ENCODE results near the gene DPYSL3. TPM values are rescaled to one million over a fixed set of nuclear protein-coding genes. Genes with fewer than 3 reads are reported as not detected.

DPYSL3 gene
- total and polyA plus RNA-seq, 2 donors (not counting 3 experiments of a cell fraction or from before 2014, with no cell fraction given), result 80.3 to 146 TPM

DNA sequence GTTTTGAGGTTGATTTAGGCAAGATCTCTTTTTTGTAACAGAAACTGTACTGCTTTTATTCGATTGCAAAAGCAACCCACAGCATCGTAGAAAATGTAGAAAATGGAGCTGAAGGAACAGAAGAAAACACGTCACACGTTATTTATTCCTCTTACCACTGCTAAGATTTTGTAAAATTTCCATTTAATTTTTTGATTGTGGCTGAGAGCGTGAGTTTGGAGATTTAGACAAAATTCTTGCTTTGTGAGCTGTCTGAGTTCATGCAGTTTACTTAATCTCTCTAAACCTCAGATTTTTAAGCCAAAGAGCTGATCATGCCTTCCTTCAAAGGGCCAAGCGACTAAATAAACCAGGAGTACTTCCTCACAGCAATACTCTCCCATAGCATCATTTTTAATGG lies 24.8 kb downstream of the DPYSL3 start:
- no peaks in the 10 kb centered on the region for H3K9me3 ChIP-seq (replicated peaks; ENCODE audit: control insufficient read depth, insufficient read depth, low read length)
- H3K4me1 ChIP-seq (ENCODE audit: control insufficient read depth, extremely low read depth, insufficient read depth, low read length), result peaks cover 75% of the 10 kb centered on the region
- no peak overlapping the region for H2AFZ ChIP-seq (ENCODE audit: low read depth, low read length)
- dilution Hi-C loops (cut with MboI; ENCODE audit: extremely low pct_ligation_motif_present, low sequenced_read_pairs), result no loop called here
- no peaks in the 10 kb centered on the region for H3K27me3 ChIP-seq (ENCODE audit: control insufficient read depth in 2 of 2, insufficient read depth in 2 of 2, low read length in 2 of 2)
- no peak overlapping the region for H3K4me2 ChIP-seq (ENCODE audit: insufficient read depth, low read length)
- no peaks in the 10 kb centered on the region for H3K36me3 ChIP-seq (ENCODE audit: control insufficient read depth in 2 of 2, extremely low read depth in 1 of 2, insufficient read depth in 2 of 2, low read length in 2 of 2)
- TF ChIP-seq GATA2 (IDR thresholded peaks at IDR 0.05; ENCODE audit: insufficient read depth, insufficient read length, low read depth, low read length) (no peak), MYC (IDR thresholded peaks at IDR 0.05; ENCODE audit: low read depth, low read length) (no peak), POLR2A (IDR thresholded peaks at IDR 0.05; ENCODE audit: low read depth, low read length) (no peak), POLR2AphosphoS5 (IDR thresholded peaks at IDR 0.05; ENCODE audit: insufficient read depth, low read depth, low read length) (no peak), FOS (IDR thresholded peaks at IDR 0.05; ENCODE audit: borderline replicate concordance, insufficient read depth, low read length) (no peak), JUN (IDR thresholded peaks at IDR 0.05; ENCODE audit: borderline replicate concordance, insufficient read depth, insufficient read length, low read depth) (no peak), EZH2 (IDR thresholded peaks at IDR 0.05; ENCODE audit: borderline replicate concordance, low read depth, low read length, severe bottlenecking) (no peak)
- TF ChIP-seq, protein P1, sequence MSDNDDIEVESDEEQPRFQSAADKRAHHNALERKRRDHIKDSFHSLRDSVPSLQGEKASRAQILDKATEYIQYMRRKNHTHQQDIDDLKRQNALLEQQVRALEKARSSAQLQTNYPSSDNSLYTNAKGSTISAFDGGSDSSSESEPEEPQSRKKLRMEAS (IDR thresholded peaks at IDR 0.05; ENCODE audit: insufficient read depth, insufficient read length), result no peak
- TF ChIP-seq, protein P2, sequence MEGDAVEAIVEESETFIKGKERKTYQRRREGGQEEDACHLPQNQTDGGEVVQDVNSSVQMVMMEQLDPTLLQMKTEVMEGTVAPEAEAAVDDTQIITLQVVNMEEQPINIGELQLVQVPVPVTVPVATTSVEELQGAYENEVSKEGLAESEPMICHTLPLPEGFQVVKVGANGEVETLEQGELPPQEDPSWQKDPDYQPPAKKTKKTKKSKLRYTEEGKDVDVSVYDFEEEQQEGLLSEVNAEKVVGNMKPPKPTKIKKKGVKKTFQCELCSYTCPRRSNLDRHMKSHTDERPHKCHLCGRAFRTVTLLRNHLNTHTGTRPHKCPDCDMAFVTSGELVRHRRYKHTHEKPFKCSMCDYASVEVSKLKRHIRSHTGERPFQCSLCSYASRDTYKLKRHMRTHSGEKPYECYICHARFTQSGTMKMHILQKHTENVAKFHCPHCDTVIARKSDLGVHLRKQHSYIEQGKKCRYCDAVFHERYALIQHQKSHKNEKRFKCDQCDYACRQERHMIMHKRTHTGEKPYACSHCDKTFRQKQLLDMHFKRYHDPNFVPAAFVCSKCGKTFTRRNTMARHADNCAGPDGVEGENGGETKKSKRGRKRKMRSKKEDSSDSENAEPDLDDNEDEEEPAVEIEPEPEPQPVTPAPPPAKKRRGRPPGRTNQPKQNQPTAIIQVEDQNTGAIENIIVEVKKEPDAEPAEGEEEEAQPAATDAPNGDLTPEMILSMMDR (IDR thresholded peaks at IDR 0.05; ENCODE audit: extremely low read depth in 1 of 2, insufficient read depth in 1 of 2, low read depth in 1 of 2, low read length in 2 of 2), result no peak
- intact Hi-C loops (cut with micrococcal nuclease), result loop anchor here (10.0 kb wide), 1 partner anchor 900 kb away; the partner anchor contains the start of gene FBXO38
- no TSS peak for BruUV-seq (replicated peaks)
- ChIA-PET POLR2A (no interaction called here), CTCF (interaction anchor here (3.2 to 4.6 kb wide), 3 partner anchors 24 to 74 kb away, joined by 21 to 23 read pairs (median 23); partner anchors contain the start of gene DPYSL3)
- H3K27ac ChIP-seq (ENCODE audit: insufficient read depth, low read depth, low read length), result peak overlapping the region; percentile 98
- no peaks in the 10 kb centered on the region for H3K9me1 ChIP-seq (replicated peaks; ENCODE audit: control insufficient read depth, extremely low read depth, insufficient read depth, low read length)
- peaks cover 45% of the 10 kb centered on the region for H3K79me2 ChIP-seq (ENCODE audit: control insufficient read depth, insufficient read depth, low read length)
- no peak overlapping the region for H3K4me3 ChIP-seq (replicated peaks in 1 of 3; ENCODE audit: insufficient read depth in 1 of 3, low read depth in 1 of 3, low read length in 3 of 3)
- DNase-seq (ENCODE audit: low read depth, low spot score) (no peak), FAIRE-seq (no peak)
- no peaks in the 10 kb centered on the region for H4K20me1 ChIP-seq (replicated peaks; ENCODE audit: control insufficient read depth, extremely low read depth, insufficient read depth, low read length)
- H3K9ac ChIP-seq (replicated peaks; ENCODE audit: extremely low read depth, insufficient read depth, low read length), result peak overlapping the region; percentile 96
